NCI-H82 treated with DMSO at 0.1 percent for 48 hours (cell line): ENCODE data around the gene CLRN3.

Experiments used
- DNase-seq: peaks from one replicate; lab custom pipeline; 2025; ENCODE audit not compliant: unreplicated experiment; lab: John Stamatoyannopoulos, UW

CLRN3 gene

GRCh38 chr10:127849921-127850320 lies 42.8 kb downstream of the CLRN3 start:
- DNase-seq = peak; percentile 56

GRCh38 chr10:127849224-127849623 lies 43.5 kb downstream of the CLRN3 start:
- DNase-seq = no peak

GRCh38 chr10:127848226-127848625 lies 44.5 kb downstream of the CLRN3 start:
- DNase-seq = no peak

- DNase-seq = no peak
These were observed 47.0 kb downstream of the CLRN3 start for GRCh38 chr10:127845756-127846155.

- DNase-seq = no peak
These were observed 51.9 kb downstream of the CLRN3 start for GRCh38 chr10:127840884-127841283.

GRCh38 chr10:127836966-127837365 lies 55.8 kb downstream of the CLRN3 start:
- DNase-seq = no peak

- no peak for DNase-seq
These were observed 56.6 kb downstream of the CLRN3 start for GRCh38 chr10:127836176-127836575.

GRCh38 chr10:127834791-127835190 lies 58.0 kb downstream of the CLRN3 start:
- DNase-seq = no peak

GRCh38 chr10:127834221-127834620 lies 58.5 kb downstream of the CLRN3 start:
- no peak for DNase-seq

- no peak for DNase-seq
These were observed 58.9 kb downstream of the CLRN3 start for GRCh38 chr10:127833804-127834203.

GRCh38 chr10:127832501-127832900 lies 60.2 kb downstream of the CLRN3 start:
- DNase-seq = no peak

GRCh38 chr10:127830414-127830813 lies 62.3 kb downstream of the CLRN3 start:
- DNase-seq = no peak
